ENCODE measurements around the gene UGT1A8. TPM values are rescaled to one million over a fixed set of nuclear protein-coding genes. Genes with fewer than 3 reads are reported as not detected.
"Not testable (repeated sequence)": the region's sequence is repeated elsewhere in the genome, so short reads cannot be mapped to it uniquely, and the experiment has no call there.

The UGT1A8 gene
- total RNA-seq, 1 donor from 2014 or later: not detected

- no peak for DNase-seq (ENCODE audit: extremely low read depth, low read depth, low spot score)
Measured at GRCh38 chr2:233681521-233682099, 64.2 kb downstream of the UGT1A8 start, which contains the start of gene UGT1A7. UGT1A7 (plus strand) TSS chr2:233681901; CDS start chr2:233681938, 37 bp downstream.

GRCh38 chr2:233684640-233685039 lies 67.2 kb downstream of the UGT1A8 start:
- no peak for DNase-seq (ENCODE audit: extremely low read depth, low read depth, low spot score)

GRCh38 chr2:233686928-233687327 lies 69.5 kb downstream of the UGT1A8 start:
- DNase-seq (ENCODE audit: extremely low read depth, low read depth, low spot score): no peak

GRCh38 chr2:233688341-233688740 lies 70.9 kb downstream of the UGT1A8 start:
- DNase-seq (ENCODE audit: extremely low read depth, low read depth, low spot score): no peak

- no peak for DNase-seq (ENCODE audit: extremely low read depth, low read depth, low spot score)
Measured at GRCh38 chr2:233689031-233689430, 71.6 kb downstream of the UGT1A8 start.

- peak; percentile 33 for DNase-seq (ENCODE audit: extremely low read depth, low read depth, low spot score)
Measured at GRCh38 chr2:233689501-233689900, 72.1 kb downstream of the UGT1A8 start.

GRCh38 chr2:233690444-233690843 lies 73.0 kb downstream of the UGT1A8 start:
- no peak for DNase-seq (ENCODE audit: extremely low read depth, low read depth, low spot score)

GRCh38 chr2:233691443-233692433 lies 74.3 kb downstream of the UGT1A8 start:
- no peak for DNase-seq (ENCODE audit: extremely low read depth, low read depth, low spot score)

- DNase-seq (ENCODE audit: extremely low read depth, low read depth, low spot score): no peak
Measured at GRCh38 chr2:233692648-233693047, 75.2 kb downstream of the UGT1A8 start, which contains the start of gene UGT1A6. UGT1A6 (plus strand) TSS chr2:233692890; CDS start chr2:233693005, 115 bp downstream.

GRCh38 chr2:233693963-233694362 lies 76.5 kb downstream of the UGT1A8 start:
- DNase-seq (ENCODE audit: extremely low read depth, low read depth, low spot score): no peak

- no peak for DNase-seq (ENCODE audit: extremely low read depth, low read depth, low spot score)
Measured at GRCh38 chr2:233698740-233699139, 81.3 kb downstream of the UGT1A8 start.

GRCh38 chr2:233699424-233700027 lies 82.1 kb downstream of the UGT1A8 start:
- DNase-seq (ENCODE audit: extremely low read depth, low read depth, low spot score): no peak

- DNase-seq (ENCODE audit: extremely low read depth, low read depth, low spot score): no peak
Measured at GRCh38 chr2:233700028-233700635, 82.7 kb downstream of the UGT1A8 start.

- DNase-seq (ENCODE audit: extremely low read depth, low read depth, low spot score): not testable (repeated sequence)
Measured at GRCh38 chr2:233700842-233701241, 83.4 kb downstream of the UGT1A8 start.

GRCh38 chr2:233702238-233702637 lies 84.8 kb downstream of the UGT1A8 start:
- DNase-seq (ENCODE audit: extremely low read depth, low read depth, low spot score): no peak

GRCh38 chr2:233705911-233706506 lies 88.6 kb downstream of the UGT1A8 start:
- DNase-seq (ENCODE audit: extremely low read depth, low read depth, low spot score): no peak

- DNase-seq (ENCODE audit: extremely low read depth, low read depth, low spot score): no peak
Measured at GRCh38 chr2:233706720-233707119, 89.3 kb downstream of the UGT1A8 start.

GRCh38 chr2:233707940-233708644 lies 90.7 kb downstream of the UGT1A8 start:
- no peak for DNase-seq (ENCODE audit: extremely low read depth, low read depth, low spot score)

- DNase-seq (ENCODE audit: extremely low read depth, low read depth, low spot score): no peak
Measured at GRCh38 chr2:233708942-233709341, 91.5 kb downstream of the UGT1A8 start.
